A673 (cell line): ENCODE data around the gene IRX5. TPM values are rescaled to one million over a fixed set of nuclear protein-coding genes. Genes with fewer than 3 reads are reported as not detected.

Experiments
- BruUV-seq: library from RNA; stranded (reverse); fragments of 400-500 nt; replicated peaks from 2 replicates; lab custom pipeline; 2021; lab: Mats Ljungman, UMichigan
- CTCF ChIA-PET: fragments of 300-600 bp; sonication (Branson Sonifier 250); formaldehyde crosslinking; loops from one replicate; lab custom pipeline; 2022; ENCODE audit warnings: antibody characterized with exemption; lab: Charles Lee
- POLR2A ChIA-PET: fragments of 300-600 bp; sonication (Branson Sonifier 250); formaldehyde crosslinking; loops from one replicate; lab custom pipeline; 2022; ENCODE audit warnings: antibody characterized with exemption; ENCODE audit not compliant: low non-redundant PET; lab: Charles Lee
- DNase-seq: peaks from one replicate; pipeline ENCODE4 v3.0.0-alpha.2; 2015; ENCODE audit warnings: low spot score
- H3K27ac ChIP-seq: fragments of 200-600 bp; sonication (generic); 2 replicates; pipeline ENCODE4 v1.5.1; 2016; ENCODE audit warnings: mixed run types, low read depth, mild to moderate bottlenecking, mixed read lengths, antibody characterized with exemption, low read length; ENCODE audit not compliant: poor library complexity, severe bottlenecking
- H3K27me3 ChIP-seq: fragments of 200-600 bp; sonication (generic); replicated peaks from 2 replicates; pipeline ENCODE4 v1.6.1; 2017; ENCODE audit warnings: mixed run types, low read depth, mild to moderate bottlenecking, mixed read lengths, antibody characterized with exemption, low read length; ENCODE audit not compliant: insufficient read depth, poor library complexity
- H3K36me3 ChIP-seq: fragments of 200-600 bp; sonication (generic); 2 replicates; pipeline ENCODE4 v1.6.1; 2016; ENCODE audit warnings: mixed run types, mild to moderate bottlenecking, mixed read lengths, antibody characterized with exemption, low read length; ENCODE audit not compliant: insufficient read depth, poor library complexity, severe bottlenecking
- H3K4me1 ChIP-seq: fragments of 200-600 bp; sonication (generic); 2 replicates; pipeline ENCODE4 v1.6.1; 2017; ENCODE audit warnings: mixed run types, mild to moderate bottlenecking, mixed read lengths, antibody characterized with exemption, low read length; ENCODE audit not compliant: insufficient read depth, poor library complexity, severe bottlenecking
- H3K4me3 ChIP-seq: fragments of 200-600 bp; sonication (generic); 2 replicates; pipeline ENCODE4 v1.5.1; 2016; ENCODE audit warnings: low read depth, mixed run types, mild to moderate bottlenecking, mixed read lengths, low read length; ENCODE audit not compliant: poor library complexity, severe bottlenecking
- H3K9me3 ChIP-seq: fragments of 200-600 bp; sonication (generic); 2 replicates; pipeline ENCODE4 v1.6.1; 2016; ENCODE audit warnings: mixed run types, low read depth, mild to moderate bottlenecking, mixed read lengths, antibody characterized with exemption, low read length; ENCODE audit not compliant: poor library complexity, severe bottlenecking
- CTCF ChIP-seq: fragments of 300-800, 200-600 bp; sonication (generic); conservative IDR thresholded peaks from 2 replicates; pipeline ENCODE4 v1.5.1; 2017; ENCODE audit warnings: low read depth, mild to moderate bottlenecking, antibody characterized with exemption, low read length, moderate library complexity, mixed read lengths
- EZH2 ChIP-seq: fragments of 200-600 bp; sonication (generic); IDR thresholded peaks from 2 replicates; pipeline ENCODE4 v1.6.1; 2017; ENCODE audit warnings: borderline replicate concordance, low read depth, mild to moderate bottlenecking, mixed read lengths, antibody characterized with exemption, low read length; ENCODE audit not compliant: poor library complexity, severe bottlenecking
- intact Hi-C: fragments of 100-400 bp; cut with micrococcal nuclease; formaldehyde crosslinking; loops from one replicate; pipeline ENCODE4 v1.10.0; 2022; ENCODE audit not compliant: unreplicated experiment
- total RNA-seq: library from RNA; stranded (reverse); gene quantifications from 2 replicates; pipeline ENCODE4 v1.2.3, GENCODE V29; 2021

IRX5 gene
- total RNA-seq, 1 experiment from 2014 or later = 9.0 TPM

- peak; percentile 83 for DNase-seq
- BruUV-seq = no TSS peak
- H3K27me3 ChIP-seq = no peaks in the 10 kb centered on the region
- peak overlapping the region; percentile 88 for H3K27ac ChIP-seq
- H3K36me3 ChIP-seq = peaks cover 2% of the 10 kb centered on the region
- intact Hi-C loops = loop anchor here (2.0 to 10.0 kb wide), 6 partner anchors 294 to 1224 kb away; partner anchors contain the start of genes FTO, IRX3 and RPGRIP1L
- no peaks in the 10 kb centered on the region for H3K9me3 ChIP-seq
- H3K4me3 ChIP-seq = peak overlapping the region; percentile 88
- TF ChIP-seq CTCF = no peak
- TF ChIP-seq EZH2 = no peak
- peaks cover 26% of the 10 kb centered on the region for H3K4me1 ChIP-seq
- ChIA-PET POLR2A (no interaction called here), CTCF (interaction anchor here (0.6 kb wide), 1 partner anchor 902 kb away, joined by 4 read pairs; no protein-coding TSS in a partner anchor)
Observed at GRCh38 chr16:54928411-54929089, 2.1 kb upstream of the IRX5 start.

- ChIA-PET CTCF (interaction anchor here (0.6 kb wide), 1 partner anchor 901 kb away, joined by 4 read pairs; no protein-coding TSS in a partner anchor), POLR2A (no interaction called here)
- no TSS peak for BruUV-seq
- Histone ChIP-seq H3K36me3 (peaks cover 7% of the 10 kb centered on the region), H3K27me3 (no peaks in the 10 kb centered on the region), H3K4me3 (peak overlapping the region; percentile 88), H3K4me1 (peaks cover 24% of the 10 kb centered on the region), H3K9me3 (no peaks in the 10 kb centered on the region), H3K27ac (peak overlapping the region; percentile 89)
- intact Hi-C loops = loop anchor here (2.0 to 10.0 kb wide), 7 partner anchors 295 to 1225 kb away; partner anchors contain the start of genes FTO, IRX3 and RPGRIP1L
- no peak for TF ChIP-seq EZH2
- TF ChIP-seq CTCF = peak; percentile 41
- peak; percentile 99 for DNase-seq
Observed at GRCh38 chr16:54929090-54930004, 1.3 kb upstream of the IRX5 start.

- Histone ChIP-seq H3K9me3 (no peaks in the 10 kb centered on the region), H3K27me3 (no peaks in the 10 kb centered on the region), H3K4me1 (peaks cover 25% of the 10 kb centered on the region), H3K36me3 (peaks cover 11% of the 10 kb centered on the region), H3K4me3 (peak overlapping the region; percentile 88), H3K27ac (peak overlapping the region; percentile 89)
- ChIA-PET POLR2A (no interaction called here), CTCF (interaction anchor here (0.9 kb wide), 1 partner anchor 91 kb away, joined by 3 read pairs; no protein-coding TSS in a partner anchor)
- intact Hi-C loops = loop anchor here (10.0 kb wide), 1 partner anchor 324 kb away; no protein-coding TSS in a partner anchor
- TF ChIP-seq EZH2 = no peak
- no peak for TF ChIP-seq CTCF
- BruUV-seq = no TSS peak
- DNase-seq = no peak
Observed at GRCh38 chr16:54930869-54931119, 129 bp downstream of the IRX5 start.
